Activated CD4-positive, alpha-beta memory T cell treated with anti-CD3 and anti-CD28 coated beads for 36 hours (primary cell): ENCODE data around the gene TEC. TPM values are rescaled to one million over a fixed set of nuclear protein-coding genes. Genes with fewer than 3 reads are reported as not detected.
"Not testable (repeated sequence)": the region's sequence is repeated elsewhere in the genome, so short reads cannot be mapped to it uniquely, and the experiment has no call there.

Source experiments
- CTCF ChIA-PET: fragments of 350-600 bp; sonication (Branson Sonifier 250); formaldehyde crosslinking; loops from one replicate; lab custom pipeline; 2021; ENCODE audit warnings: antibody characterized with exemption, inconsistent platforms; lab: Charles Lee
- POLR2A ChIA-PET: fragments of 350-600 bp; sonication (Branson Sonifier 250); formaldehyde crosslinking; loops from one replicate; lab custom pipeline; 2021; ENCODE audit warnings: antibody characterized with exemption; lab: Charles Lee
- DNase-seq: peaks from one replicate; pipeline ENCODE4 v3.0.0-alpha.2; 2020
- H3K27ac Mint-ChIP-seq: one replicate; pipeline ENCODE4 v1.8.0; 2021; ENCODE audit warnings: mixed read lengths
- H3K27me3 Mint-ChIP-seq: one replicate; pipeline ENCODE4 v1.8.0; 2021; ENCODE audit warnings: mixed read lengths
- H3K36me3 Mint-ChIP-seq: one replicate; pipeline ENCODE4 v1.8.0; 2021; ENCODE audit warnings: mixed read lengths
- H3K4me1 Mint-ChIP-seq: one replicate; pipeline ENCODE4 v1.8.0; 2021; ENCODE audit warnings: low read depth, mixed read lengths
- H3K4me3 Mint-ChIP-seq: one replicate; pipeline ENCODE4 v1.8.0; 2021; ENCODE audit warnings: mild to moderate bottlenecking, mixed read lengths
- H3K9me3 Mint-ChIP-seq: one replicate; pipeline ENCODE4 v1.8.0; 2021; ENCODE audit warnings: mixed read lengths
- intact Hi-C: fragments of 100-400 bp; cut with micrococcal nuclease; formaldehyde crosslinking; loops from one replicate; pipeline ENCODE4 v1.15.1; 2023
- total RNA-seq, 2 experiments: library from RNA; stranded (reverse); gene quantifications; one replicate each; pipeline ENCODE4 v1.2.3, GENCODE V29; 2021

Gene TEC
- 1 to 10 TPM; 1.8 to 3.0 TPM for total RNA-seq

- Mint-ChIP-seq H3K36me3 (no peaks in the 10 kb centered on the region), H3K27me3 (no peaks in the 10 kb centered on the region), H3K9me3 (no peaks in the 10 kb centered on the region), H3K27ac (peak within 1 kb of the TSS; percentile 75), H3K4me3 (peak within 1 kb of the TSS; percentile 91), H3K4me1 (peaks cover 23% of the 10 kb centered on the region)
- intact Hi-C loops = loop anchor here (1.0 to 5.0 kb wide), 3 partner anchors 72 to 140 kb away; partner anchors contain the start of gene SLAIN2
- ChIA-PET POLR2A (no interaction called here), CTCF (no interaction called here)
- DNase-seq = peak; percentile 45
These were observed at the start of gene TEC for GRCh38 chr4:48268956-48269860. Gene TEC, minus strand, starts transcription at chr4:48269838. Its CDS starts 41,224 bp downstream, at chr4:48228614.

GRCh38 chr4:48315728-48316630 is 46.3 kb upstream of the TEC start:
- POLR2A ChIA-PET = no interaction called here
- Mint-ChIP-seq H3K27ac (no peak overlapping the region), H3K4me1 (peaks cover 5% of the 10 kb centered on the region), H3K4me3 (no peak overlapping the region), H3K36me3 (no peaks in the 10 kb centered on the region), H3K27me3 (no peaks in the 10 kb centered on the region), H3K9me3 (no peaks in the 10 kb centered on the region)
- intact Hi-C loops = loop anchor here (2.0 to 5.0 kb wide), 3 partner anchors 25 to 231 kb away; partner anchors contain the start of gene SLAIN2
- peak; percentile 43 for DNase-seq
- CTCF ChIA-PET = interaction anchor here (0.7 to 1.7 kb wide), 4 partner anchors 8 to 179 kb away, joined by 3 read pairs; no protein-coding TSS in a partner anchor

- not testable (repeated sequence) for H3K36me3 Mint-ChIP-seq, H3K27me3 Mint-ChIP-seq
- CTCF ChIA-PET = interaction anchor here (0.6 to 1.7 kb wide), 3 partner anchors 16 to 105 kb away, joined by 3 read pairs; no protein-coding TSS in a partner anchor
These were observed 45.1 kb upstream of the TEC start for GRCh38 chr4:48314746-48315145.

GRCh38 chr4:48311896-48312295 is 42.3 kb upstream of the TEC start:
- Mint-ChIP-seq H3K9me3 (no peaks in the 10 kb centered on the region), H3K27me3 (no peaks in the 10 kb centered on the region), H3K4me1 (peaks cover 5% of the 10 kb centered on the region), H3K36me3 (no peaks in the 10 kb centered on the region), H3K27ac (no peak overlapping the region), H3K4me3 (no peak overlapping the region)
- intact Hi-C loops = no loop called here
- ChIA-PET POLR2A (no interaction called here), CTCF (no interaction called here)
- no peak for DNase-seq

More at GRCh38 chr4:48314746-48315145, 45.1 kb upstream of the TEC start:
- POLR2A ChIA-PET, H3K4me1 Mint-ChIP-seq, DNase-seq, H3K4me3 Mint-ChIP-seq, H3K9me3 Mint-ChIP-seq, H3K27ac Mint-ChIP-seq: not testable (repeated sequence)
- intact Hi-C loops = loop anchor here (5.0 kb wide), 2 partner anchors 113 to 233 kb away; no protein-coding TSS in a partner anchor

- Mint-ChIP-seq H3K9me3 (no peaks in the 10 kb centered on the region), H3K36me3 (no peaks in the 10 kb centered on the region), H3K4me3 (no peak overlapping the region), H3K27ac (no peak overlapping the region), H3K4me1 (no peaks in the 10 kb centered on the region), H3K27me3 (no peaks in the 10 kb centered on the region)
- no peak for DNase-seq
- intact Hi-C loops = no loop called here
- CTCF ChIA-PET = interaction anchor here (1.4 kb wide), 1 partner anchor 34 kb away, joined by 4 read pairs; no protein-coding TSS in a partner anchor
- POLR2A ChIA-PET = no interaction called here
These were observed 39.3 kb upstream of the TEC start for GRCh38 chr4:48308901-48309300.

GRCh38 chr4:48307528-48307927 is 37.9 kb upstream of the TEC start:
- H3K4me1 Mint-ChIP-seq = no peaks in the 10 kb centered on the region
- DNase-seq = no peak
- intact Hi-C loops = no loop called here
- no peaks in the 10 kb centered on the region for H3K36me3 Mint-ChIP-seq
- POLR2A ChIA-PET = no interaction called here
- no peak overlapping the region for H3K4me3 Mint-ChIP-seq
- CTCF ChIA-PET = interaction anchor here (0.9 kb wide), 1 partner anchor 8 kb away, joined by 3 read pairs; no protein-coding TSS in a partner anchor
- H3K9me3 Mint-ChIP-seq = no peaks in the 10 kb centered on the region
- H3K27me3 Mint-ChIP-seq = peaks cover 2% of the 10 kb centered on the region
- no peak overlapping the region for H3K27ac Mint-ChIP-seq

GRCh38 chr4:48305508-48305907 is 35.9 kb upstream of the TEC start:
- no peaks in the 10 kb centered on the region for H3K36me3 Mint-ChIP-seq
- H3K27me3 Mint-ChIP-seq = peaks cover 4% of the 10 kb centered on the region
- no peaks in the 10 kb centered on the region for H3K4me1 Mint-ChIP-seq
- intact Hi-C loops = no loop called here
- ChIA-PET CTCF (no interaction called here), POLR2A (no interaction called here)
- no peaks in the 10 kb centered on the region for H3K9me3 Mint-ChIP-seq
- H3K27ac Mint-ChIP-seq = no peak overlapping the region
- H3K4me3 Mint-ChIP-seq = no peak overlapping the region
- no peak for DNase-seq

- no peaks in the 10 kb centered on the region for H3K9me3 Mint-ChIP-seq
- CTCF ChIA-PET = no interaction called here
- intact Hi-C loops = no loop called here
- no peaks in the 10 kb centered on the region for H3K36me3 Mint-ChIP-seq
- H3K4me3 Mint-ChIP-seq = no peak overlapping the region
- H3K4me1 Mint-ChIP-seq = peaks cover 9% of the 10 kb centered on the region
- H3K27ac Mint-ChIP-seq = no peak overlapping the region
- H3K27me3 Mint-ChIP-seq = peaks cover 7% of the 10 kb centered on the region
- POLR2A ChIA-PET = no interaction called here
- DNase-seq = no peak
These were observed 30.4 kb upstream of the TEC start for GRCh38 chr4:48300004-48300403.

- CTCF ChIA-PET = no interaction called here
- no peak for DNase-seq
- Mint-ChIP-seq H3K27ac (no peak overlapping the region), H3K27me3 (peaks cover 7% of the 10 kb centered on the region), H3K4me3 (no peak overlapping the region), H3K9me3 (no peaks in the 10 kb centered on the region), H3K4me1 (peaks cover 9% of the 10 kb centered on the region), H3K36me3 (no peaks in the 10 kb centered on the region)
- intact Hi-C loops = no loop called here
- POLR2A ChIA-PET = no interaction called here
These were observed 29.9 kb upstream of the TEC start for GRCh38 chr4:48299560-48299959.

GRCh38 chr4:48297256-48297846 is 27.7 kb upstream of the TEC start:
- intact Hi-C loops = no loop called here
- no peak overlapping the region for H3K4me3 Mint-ChIP-seq
- no peak for DNase-seq
- H3K27me3 Mint-ChIP-seq = peaks cover 5% of the 10 kb centered on the region
- H3K4me1 Mint-ChIP-seq = peaks cover 9% of the 10 kb centered on the region
- H3K9me3 Mint-ChIP-seq = no peaks in the 10 kb centered on the region
- no peak overlapping the region for H3K27ac Mint-ChIP-seq
- ChIA-PET CTCF (no interaction called here), POLR2A (no interaction called here)
- H3K36me3 Mint-ChIP-seq = no peaks in the 10 kb centered on the region

GRCh38 chr4:48296365-48296764 is 26.7 kb upstream of the TEC start:
- H3K9me3 Mint-ChIP-seq = no peaks in the 10 kb centered on the region

More at GRCh38 chr4:48296365-48296764, 26.7 kb upstream of the TEC start:
- DNase-seq = peak; percentile 20
- CTCF ChIA-PET = no interaction called here
- peaks cover 9% of the 10 kb centered on the region for H3K4me1 Mint-ChIP-seq
- POLR2A ChIA-PET = no interaction called here
- H3K27ac Mint-ChIP-seq = no peak overlapping the region
- H3K27me3 Mint-ChIP-seq = peaks cover 5% of the 10 kb centered on the region
- no peaks in the 10 kb centered on the region for H3K36me3 Mint-ChIP-seq
- no peak overlapping the region for H3K4me3 Mint-ChIP-seq
- intact Hi-C loops = no loop called here
